ENCODE measurements around the gene TBCD.
A peak's percentile ranks its signal among the peaks of the same experiment; 100 is the strongest.
"Not testable (repeated sequence)": the region's sequence is repeated elsewhere in the genome, so short reads cannot be mapped to it uniquely, and the experiment has no call there.

The TBCD gene

DNA sequence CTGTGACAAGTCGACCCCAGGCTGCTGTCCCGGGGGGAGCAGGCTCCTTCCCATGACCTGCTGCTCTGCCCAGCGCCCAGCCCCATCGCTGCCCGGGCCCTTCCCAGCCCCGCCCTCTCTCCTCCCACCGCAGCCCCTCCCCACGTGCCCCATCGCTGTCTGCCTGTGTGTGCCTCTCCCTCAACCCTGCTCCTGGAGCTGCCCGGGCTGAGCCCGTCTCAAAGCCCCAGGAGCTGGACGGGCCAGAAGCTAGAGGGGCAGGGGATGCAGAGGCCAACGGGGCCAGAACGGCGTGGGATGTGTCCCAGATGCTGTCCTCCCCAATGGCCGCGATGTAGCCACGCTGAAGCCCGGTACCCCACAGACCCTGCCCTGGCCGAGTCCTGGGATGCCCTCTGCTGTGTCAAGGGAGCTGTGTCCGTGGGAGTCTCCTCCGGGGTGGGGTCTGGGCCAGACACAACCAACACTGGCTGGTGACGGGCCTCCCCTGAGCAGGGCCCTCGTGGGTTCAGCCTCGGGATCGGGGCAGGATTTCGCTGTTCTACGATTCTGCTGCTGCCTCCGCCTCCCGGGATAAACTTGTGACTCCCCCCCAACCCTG is 206.2 kb downstream of the TBCD start:
- DNase-seq (ENCODE audit: low read depth), result no peak

DNA sequence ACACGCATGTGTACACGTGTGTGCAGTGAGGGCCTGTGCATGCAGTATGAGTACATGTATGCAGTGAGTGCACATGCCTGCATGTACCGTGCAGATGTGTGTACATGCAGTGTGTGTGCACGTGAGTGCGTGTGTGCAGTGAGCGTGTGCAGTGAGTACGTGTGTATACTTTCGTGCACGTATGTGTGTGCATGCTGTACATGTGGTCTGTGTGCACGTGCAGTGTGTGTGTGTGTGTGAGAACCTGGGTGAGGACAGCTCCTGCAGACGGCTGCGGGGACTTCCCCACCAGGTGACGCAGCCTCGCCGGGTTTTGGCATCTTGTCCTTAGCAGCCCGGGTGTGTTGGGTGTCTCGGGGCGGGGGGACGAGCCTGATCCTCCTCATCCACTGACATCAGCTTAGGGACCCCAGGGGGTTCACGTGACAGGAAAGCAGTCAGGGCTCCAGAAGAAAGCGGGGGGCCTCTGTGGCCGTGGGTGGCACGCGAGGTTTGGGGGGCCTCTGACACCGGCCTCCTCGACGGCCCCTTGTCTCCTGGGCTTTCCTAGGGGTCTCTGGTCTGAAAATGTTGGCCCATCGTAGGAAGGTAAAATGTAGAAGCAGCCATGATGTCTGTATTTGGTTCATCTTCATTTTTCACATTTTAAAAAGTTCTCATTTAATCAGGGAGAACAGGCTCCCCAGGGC is 207.5 kb downstream of the TBCD start:
- DNase-seq (ENCODE audit: low read depth), result no peak

DNA sequence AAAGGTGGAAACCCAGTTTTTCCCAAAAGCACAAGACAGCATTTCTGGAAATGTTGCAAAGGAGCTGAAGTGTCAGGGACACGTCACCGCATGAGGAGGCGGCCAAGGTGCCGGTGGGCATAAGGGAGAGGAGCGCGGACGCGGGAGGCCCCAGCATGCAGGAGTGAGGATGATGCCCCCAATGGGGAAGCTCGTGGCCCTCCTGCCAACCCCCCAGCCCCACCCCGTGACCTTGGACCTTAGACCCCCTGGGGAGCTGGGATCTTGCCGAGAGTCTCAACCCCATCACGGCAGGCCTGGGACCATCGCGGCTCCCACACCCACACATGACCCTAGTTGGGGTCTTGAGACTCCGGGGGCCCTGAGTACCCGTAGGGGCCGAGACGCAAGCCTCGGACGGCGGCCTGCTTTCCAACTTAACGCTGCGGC is 208.1 kb downstream of the TBCD start:
- DNase-seq (ENCODE audit: low read depth), result no peak

DNA sequence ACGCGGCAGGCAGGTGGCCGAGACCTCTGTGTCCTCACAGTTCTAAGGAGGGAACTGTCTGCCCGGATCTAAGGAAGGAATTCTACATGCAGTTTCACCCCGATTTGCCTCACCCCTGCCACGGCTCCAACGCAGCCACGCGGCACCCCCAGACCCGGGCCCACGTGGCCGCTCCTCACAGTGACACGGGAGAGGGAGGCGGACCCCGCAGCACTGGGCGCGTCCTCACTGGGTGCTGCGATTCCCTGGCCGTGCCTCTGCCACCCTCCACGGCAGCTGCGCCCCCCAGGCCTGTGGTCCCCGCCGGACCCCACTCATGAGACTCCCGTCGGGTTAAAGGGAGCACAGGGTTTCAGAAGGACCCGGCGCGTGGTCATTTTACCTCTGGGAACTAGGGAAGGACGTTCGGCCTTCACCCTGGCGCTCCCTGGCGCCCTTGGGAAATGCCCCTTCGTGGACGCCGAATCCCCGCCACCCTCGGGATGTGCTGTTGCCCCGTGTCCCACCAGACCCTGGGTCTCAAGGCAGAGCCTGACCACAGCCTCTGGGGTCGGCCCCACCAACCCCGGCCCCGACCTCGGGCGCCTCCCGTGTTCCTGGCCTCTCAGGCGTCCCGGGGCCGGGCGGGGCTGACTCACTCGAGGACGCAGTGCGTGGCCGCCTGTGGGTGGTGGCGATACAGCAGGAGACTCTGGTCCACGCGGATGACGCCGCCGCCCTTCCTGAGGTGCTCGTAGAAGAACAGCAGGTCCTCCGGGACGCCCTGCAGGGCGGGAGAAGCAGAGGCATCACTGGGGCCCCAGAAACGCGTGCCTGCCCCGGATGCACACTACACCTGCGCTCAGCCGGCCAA is 208.8 kb downstream of the TBCD start:
- DNase-seq (ENCODE audit: low read depth), result no peak

DNA sequence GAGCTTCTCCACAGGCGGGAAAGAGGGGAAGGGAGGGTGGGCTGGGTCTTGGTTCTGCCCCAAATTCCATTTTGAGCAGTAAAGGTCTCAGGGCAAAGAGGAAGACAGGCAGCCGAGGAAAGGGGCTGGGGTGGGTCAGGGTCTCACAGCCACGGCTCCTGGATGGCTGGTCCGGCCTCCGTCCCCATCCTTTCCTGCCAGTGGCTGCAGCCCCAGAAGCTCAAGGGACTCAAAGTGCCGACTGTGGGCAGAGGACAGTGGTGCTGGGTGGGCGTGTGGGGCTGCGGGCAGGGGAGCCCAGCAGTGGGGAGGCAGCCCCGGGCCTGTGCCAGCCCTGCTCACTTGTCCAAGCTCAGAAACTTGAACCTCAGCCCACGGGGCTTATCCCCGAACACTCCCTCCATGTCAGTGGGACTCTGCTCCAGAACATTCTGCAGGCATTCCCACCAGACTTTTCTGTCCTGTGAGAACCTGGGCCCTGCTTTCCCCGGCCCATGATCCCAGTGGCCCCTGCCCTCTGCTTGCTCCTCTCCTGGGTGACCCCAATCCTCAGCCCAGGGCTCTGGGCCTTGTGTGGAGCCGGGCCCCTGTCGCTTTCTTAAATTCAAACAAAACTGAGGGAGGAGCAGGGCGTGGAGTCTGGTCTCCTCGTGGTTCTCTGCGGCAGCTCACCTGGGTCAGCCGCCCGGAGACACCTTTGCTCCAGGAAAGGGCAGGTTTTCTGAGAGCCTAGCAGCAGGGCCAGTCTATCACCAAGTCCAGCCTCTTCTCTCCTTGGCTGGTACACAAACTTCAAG is 209.7 kb downstream of the TBCD start:
- DNase-seq (ENCODE audit: low read depth), result no peak

DNA sequence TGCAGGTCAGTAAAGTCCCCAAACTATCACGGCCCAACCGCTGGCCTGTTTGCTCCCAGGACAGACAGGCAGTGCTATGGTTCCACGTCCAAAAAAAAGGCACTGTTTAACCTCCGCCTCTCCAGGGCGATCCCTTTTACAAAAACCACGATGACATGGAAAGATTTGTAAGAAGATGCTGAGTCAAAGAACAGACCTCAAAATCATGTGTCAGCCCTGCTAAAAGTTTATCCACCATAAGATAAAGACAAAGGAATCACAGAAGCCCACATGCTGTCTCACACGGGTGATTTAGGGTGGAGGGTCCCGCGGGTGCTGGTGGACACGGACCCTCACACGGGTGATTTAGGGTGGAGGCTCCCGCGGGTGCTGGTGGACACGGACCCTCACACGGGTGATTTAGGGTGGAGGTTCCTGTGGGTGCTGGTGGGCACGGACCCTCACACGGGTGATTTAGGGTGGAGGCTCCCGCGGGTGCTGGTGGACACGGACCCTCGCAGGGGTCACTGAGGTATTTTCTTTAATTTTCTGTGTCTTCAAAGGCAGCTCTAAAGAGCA is 210.4 kb downstream of the TBCD start:
- DNase-seq (ENCODE audit: low read depth), result peak; percentile 50

DNA sequence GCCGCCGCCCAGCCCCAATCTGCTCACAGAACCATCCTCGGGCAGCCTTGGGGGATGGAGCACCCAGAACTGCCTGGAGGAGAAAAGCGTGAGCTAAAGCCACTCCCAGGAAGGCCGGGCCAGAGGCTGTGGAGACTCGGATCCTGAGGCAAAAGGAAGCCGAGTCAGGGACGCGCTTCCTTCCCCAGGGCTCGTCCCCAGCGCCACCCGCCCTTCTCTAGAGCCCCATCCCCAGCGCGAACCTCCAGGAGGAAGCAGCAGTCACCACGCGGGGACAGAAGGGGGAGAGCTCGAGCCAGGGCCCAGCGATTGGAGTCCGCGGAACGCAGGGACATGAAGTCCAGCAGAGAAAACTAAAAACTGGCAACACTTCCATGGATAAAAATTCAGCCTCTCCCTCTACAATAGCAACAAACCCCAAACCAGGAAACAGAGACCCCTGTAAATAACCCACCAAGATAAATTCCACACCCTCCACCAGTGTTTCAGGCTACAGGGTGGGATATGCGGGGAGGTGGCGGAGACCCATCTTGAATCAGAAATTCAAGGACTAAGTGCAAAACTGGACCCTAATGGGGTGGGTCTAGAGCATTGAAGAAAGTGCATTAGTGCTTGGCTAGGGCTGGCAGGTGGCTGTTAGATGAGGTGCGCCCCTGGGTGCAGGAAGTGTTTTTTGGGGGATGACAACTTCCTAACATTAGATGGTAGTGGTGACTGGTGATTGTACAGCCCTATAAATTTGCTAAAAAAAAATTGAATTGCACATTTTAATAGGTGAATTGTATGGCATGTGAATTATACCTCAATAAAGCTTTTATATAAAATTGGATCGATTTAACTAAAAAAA is 211.5 kb downstream of the TBCD start:
- peak; percentile 57 for DNase-seq (ENCODE audit: low read depth)

DNA sequence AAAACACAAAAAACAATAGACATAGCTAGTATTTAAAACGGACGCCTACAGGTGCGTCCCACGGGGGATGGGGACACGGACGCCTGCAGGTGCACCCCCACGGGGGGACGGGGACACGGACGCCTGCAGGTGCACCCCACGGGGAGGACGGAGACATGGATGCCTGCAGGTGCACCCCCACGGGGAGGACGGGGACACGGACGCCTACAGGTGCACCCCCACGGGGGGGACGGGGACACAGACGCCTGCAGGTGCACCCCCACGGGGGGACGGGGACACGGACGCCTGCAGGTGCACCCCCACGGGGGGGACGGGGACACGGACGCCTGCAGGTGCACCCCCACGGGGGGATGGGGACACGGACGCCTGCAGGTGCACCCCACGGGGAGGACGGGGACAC is 212.6 kb downstream of the TBCD start:
- DNase-seq (ENCODE audit: low read depth), result not testable (repeated sequence)

DNA sequence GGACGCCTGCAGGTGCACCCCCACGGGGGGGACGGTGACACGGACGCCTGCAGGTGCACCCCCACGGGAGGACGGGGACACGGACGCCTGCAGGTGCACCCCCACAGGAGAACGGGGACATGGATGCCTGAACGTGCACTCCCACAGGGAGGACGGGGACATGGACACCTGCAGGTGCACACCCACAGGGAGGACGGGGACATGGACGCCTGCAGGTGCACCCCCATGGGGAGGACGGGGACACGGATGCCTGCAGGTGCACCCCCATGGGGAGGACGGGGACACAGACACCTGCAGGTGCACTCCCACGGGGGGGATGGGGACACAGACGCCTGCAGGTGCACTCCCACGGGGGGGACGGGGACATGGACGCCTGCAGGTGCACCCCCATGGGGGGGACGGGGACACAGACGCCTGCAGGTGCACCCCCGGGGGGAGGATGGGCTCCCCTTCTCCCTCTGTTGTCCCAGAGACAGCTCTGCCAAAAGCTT is 213.0 kb downstream of the TBCD start:
- no peak for DNase-seq (ENCODE audit: low read depth)

DNA sequence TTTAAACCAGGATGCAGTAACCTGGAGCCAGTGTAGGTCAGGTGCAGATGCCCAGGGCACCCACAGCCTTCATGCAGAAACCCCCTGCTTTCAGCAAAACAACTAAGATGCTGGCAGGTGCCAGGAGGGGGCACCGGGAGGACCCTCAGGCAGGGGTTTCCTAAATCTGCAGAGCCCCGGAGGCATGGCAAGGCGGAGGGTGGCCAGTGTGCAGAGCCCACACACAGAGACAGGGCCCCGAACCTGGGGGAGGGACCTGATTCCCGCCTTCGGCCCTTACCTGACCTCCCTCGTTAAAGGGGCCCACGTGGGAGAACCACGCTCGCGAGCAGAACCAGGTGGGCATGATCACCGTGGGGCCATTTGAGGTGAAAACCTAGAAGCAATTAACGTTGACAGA is 213.5 kb downstream of the TBCD start:
- no peak for DNase-seq (ENCODE audit: low read depth)

DNA sequence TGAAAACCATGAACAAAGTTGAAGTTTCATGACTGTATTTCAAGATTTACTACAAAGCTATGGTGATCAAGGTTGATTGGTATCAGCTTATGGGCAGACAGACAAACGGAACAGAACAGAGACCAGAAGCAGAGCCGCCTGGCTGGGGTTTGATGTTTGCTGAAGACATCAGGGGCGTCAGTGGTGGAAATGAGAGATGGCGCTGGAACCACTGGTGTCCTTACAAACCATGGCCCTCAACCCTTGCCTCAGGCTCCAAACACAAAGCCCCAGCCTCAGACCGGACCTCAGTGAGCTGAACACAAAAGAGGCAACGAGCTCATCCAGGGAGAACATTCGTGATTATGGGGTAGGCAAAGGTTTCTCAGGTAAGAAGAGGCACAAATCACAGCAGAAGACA is 214.6 kb downstream of the TBCD start:
- DNase-seq (ENCODE audit: low read depth), result no peak

DNA sequence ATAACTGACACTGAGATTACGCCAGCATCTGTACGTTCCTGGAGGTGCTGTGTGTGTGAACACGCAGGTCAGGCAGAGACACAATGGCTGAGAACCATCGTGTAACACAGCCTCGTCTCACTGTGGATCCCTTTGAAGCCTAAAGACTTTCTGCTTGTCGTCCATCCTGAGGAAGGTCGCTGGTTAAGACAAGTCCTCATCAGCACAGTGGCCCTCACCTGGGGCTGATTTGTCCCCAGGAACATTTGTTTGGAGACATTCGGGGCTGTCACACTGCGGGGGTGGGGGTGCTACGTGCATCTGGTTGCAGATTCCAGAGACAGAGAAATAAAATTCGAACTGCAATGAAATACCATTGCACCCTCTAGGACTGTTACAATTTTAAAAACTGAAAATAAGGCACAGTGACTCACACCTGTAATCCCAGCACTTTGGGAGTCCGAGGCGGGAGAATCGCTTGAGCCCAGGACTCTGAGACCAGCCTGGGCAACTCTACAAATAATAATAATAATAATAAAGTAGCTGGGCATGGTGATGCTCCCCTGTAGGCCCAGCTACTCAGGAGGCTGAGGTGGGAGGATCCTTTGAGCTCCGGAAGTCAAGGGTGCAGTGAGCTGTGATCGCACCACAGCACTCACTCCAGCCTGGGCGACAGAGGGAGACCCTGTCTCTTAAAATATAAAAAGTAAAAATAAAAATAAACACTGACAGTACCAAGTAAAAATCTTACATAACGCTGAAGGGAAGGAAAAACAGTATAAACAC is 215.6 kb downstream of the TBCD start:
- DNase-seq (ENCODE audit: low read depth), result no peak

DNA sequence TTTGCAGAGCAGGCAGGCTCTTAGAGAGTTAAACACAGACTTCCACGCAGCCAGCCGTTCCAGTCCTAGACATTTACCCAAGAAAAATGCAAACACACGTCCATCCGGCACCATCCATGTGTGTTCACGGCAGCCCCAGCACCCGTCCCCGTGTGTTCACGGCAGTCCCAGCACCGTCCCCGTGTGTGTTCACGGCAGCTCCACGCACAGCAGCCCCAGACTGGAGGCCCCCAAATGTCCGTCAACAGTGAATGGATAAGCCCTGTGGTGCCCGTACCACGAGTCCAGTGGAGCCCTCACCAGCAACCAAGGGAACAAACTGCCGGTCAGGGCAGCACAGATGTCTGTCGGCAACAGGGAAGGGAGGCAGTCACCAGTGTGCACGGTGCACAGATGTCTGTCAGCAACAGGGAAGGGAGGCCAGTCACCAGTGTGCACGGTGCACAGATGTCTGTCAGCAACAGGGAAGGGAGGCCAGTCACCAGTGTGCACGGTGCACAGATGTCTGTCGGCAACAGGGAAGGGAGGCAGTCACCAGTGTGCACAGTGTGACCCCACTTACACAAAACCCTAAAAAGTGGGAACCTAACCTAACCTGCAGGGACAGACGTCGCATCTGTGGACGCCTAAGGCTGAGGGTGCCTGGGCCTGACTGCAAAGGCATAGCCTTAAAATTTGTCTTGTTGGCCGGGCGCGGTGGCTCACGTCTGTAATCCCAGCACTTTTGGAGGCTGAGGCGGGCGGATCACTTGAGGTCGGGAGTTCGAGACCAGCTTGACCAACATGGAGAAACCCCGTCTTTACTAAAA is 216.4 kb downstream of the TBCD start:
- not testable (repeated sequence) for DNase-seq (ENCODE audit: low read depth)

DNA sequence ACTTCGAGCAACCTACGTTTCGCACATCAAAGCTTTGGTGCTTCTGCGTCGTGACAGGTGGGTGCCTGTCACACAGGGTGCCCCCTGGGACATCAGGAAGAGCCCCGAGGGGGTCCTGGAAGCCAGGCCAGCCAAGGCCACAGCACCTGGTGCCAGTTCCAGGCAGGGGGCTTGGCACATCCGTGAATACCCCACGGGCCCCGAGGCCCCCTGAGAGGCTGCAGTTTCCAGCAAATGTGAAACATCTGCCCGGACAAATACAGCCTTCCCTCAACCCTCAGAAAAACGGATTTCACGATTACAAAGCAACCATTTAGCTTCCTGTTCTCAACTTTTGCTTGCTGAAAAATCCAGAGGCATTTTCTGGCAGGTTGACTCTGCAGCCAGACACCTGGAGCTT is 218.2 kb downstream of the TBCD start:
- no peak for DNase-seq (ENCODE audit: low read depth)

DNA sequence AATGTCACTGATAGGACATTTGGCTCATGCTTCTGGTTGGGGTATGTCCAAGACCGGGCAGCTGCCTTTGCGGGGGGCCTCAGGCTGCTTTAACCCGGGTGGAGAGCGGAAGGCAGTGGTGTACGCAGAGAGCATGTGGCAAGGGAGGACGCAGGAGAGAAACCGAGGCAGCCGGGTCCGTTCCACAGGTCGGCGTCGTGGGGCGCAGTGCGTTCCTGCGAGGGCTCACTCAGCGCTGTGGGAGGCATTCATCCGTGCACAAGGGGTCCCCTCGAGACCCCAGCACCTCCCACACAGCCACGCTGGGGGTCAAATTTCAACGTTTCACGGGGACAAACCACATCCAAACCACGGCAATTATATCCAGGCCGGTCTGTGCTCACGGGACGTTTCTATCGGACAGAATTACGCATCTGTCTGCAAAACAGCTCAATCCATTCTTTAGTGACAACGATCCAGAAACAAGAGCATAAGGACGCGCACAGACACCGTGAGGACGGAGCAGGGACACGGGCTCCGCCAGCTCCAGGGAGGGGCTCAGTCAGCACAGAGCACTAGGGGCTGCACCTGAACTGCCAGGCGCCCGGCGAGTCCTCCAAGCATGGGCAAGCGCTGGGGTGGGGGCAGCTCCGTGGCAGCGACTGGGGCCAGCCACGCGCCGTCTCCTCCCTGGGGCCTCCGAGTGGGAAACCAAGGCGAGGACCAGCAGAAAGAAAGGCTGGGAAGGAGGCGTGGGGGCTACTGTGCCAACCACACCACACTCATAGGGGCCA is 219.1 kb downstream of the TBCD start:
- no peak for DNase-seq (ENCODE audit: low read depth)

DNA sequence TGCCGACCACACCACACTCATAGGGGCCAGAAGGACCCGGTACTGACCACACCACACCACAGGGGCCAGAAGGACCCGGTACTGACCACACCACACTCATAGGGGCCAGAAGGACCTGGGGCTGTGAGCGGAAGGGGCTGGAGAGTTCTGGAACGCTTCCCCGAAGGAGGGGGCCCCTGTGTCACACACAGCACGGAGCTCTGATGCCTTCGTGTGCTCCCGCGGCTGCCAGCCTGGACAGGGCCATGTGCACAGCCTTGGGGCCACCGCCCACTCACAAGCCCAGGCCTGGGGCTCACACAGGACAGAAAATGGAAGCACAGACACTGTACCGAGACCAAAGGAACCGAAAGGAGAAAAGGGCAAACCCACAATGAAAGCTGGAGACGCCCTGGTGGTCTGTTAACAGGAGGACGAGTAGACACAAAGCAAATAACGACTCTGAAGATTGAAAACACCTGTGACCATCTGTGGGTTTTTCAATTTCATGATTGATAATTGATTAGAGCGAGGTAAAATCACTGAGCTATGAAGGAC is 221.0 kb downstream of the TBCD start:
- no peak for DNase-seq (ENCODE audit: low read depth)

DNA sequence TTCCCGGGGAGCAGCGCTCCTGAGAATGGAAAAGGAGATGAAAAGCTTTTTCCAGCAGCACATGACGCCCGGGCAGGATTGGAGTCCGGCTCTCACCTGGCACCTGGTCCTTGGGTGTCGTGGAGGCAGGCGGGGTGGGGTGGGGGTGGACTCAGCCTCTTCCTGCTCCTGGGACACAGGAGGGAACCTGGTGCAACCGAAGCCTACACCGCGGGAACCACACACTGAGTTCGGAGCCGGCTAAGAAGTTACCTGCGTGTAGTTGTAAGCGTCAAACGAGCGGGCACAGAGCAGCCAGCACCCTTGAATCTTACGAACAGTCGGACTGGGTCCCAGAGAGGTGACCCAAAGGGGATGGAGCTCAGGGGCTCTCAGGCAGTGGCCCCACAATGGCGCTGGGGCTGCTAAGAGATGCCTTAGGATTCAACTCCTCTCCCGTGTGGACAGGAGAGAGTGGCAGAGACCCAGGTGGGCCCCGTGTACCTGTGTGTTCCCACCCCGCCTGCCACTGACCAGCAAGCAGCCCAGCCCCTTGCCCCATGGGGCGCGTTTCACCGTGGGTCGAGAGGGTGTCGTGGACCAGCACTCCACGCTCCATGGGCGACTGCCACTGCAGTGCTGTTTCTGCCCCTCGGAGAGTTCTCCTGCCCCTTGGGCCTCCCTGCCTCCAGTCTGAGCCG is 221.7 kb downstream of the TBCD start:
- no peak for DNase-seq (ENCODE audit: low read depth)

All from stromal cell of bone marrow (primary cell).